Cortex of kidney (tissue), 1 donor: ENCODE results near the gene IRF7.

Experiments
- DNase-seq: peaks from one replicate; lab custom pipeline; 2025; lab: John Stamatoyannopoulos, UW

The IRF7 gene

DNA sequence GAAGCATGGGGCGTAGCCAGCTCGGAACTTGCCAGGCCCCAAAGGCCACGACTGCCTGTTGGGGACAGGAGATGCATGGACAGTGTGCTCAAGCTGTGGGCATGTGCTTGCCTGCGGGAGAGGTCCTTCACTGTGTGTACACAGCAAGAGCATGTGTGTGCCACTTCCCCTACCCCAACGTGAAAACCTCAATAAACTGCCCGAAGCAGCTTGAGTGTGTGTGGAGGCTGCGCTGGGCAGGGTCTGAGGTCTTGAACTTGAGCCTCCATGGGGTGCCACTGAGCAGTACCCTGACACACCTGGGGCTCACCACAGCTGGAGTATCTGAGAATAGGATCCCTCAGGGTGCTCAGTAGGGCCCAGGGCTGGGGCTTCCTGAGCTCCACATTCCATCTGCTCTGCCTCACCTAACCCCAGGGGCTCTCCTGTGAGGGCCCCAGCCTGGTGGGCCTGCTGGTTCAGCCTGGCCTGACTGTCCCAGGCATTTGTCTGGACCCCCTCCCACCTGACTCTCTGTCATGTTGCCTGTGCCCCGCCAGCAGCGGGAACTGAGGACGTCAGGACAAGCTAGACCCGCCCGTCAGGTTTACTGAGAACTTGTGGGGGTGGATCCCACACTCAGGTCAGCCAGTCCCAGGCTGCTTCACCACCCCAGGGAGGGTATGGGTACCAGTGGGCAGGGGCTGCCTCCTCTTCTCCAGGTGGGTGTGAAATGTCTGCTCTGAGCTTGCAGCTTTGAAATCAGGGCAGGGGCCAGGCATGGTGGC is 51.8 kb downstream of the IRF7 start:
- no peak for DNase-seq

- no peak for DNase-seq
Observed at GRCh38 chr11:563066-563811, 52.5 kb downstream of the IRF7 start.
